GM19463 (cell line): ENCODE data around the gene CACNA2D1.
"Not testable (repeated sequence)": the region's sequence is repeated elsewhere in the genome, so short reads cannot be mapped to it uniquely, and the experiment has no call there.

ENCODE experiments used
- ATAC-seq: cut with Tn5 transposase; IDR thresholded peaks from one replicate; pipeline ENCODE4 v1.9.1; 2021; ENCODE audit warnings: mild to moderate bottlenecking, moderate library complexity; ENCODE audit not compliant: unreplicated experiment

CACNA2D1 gene

DNA sequence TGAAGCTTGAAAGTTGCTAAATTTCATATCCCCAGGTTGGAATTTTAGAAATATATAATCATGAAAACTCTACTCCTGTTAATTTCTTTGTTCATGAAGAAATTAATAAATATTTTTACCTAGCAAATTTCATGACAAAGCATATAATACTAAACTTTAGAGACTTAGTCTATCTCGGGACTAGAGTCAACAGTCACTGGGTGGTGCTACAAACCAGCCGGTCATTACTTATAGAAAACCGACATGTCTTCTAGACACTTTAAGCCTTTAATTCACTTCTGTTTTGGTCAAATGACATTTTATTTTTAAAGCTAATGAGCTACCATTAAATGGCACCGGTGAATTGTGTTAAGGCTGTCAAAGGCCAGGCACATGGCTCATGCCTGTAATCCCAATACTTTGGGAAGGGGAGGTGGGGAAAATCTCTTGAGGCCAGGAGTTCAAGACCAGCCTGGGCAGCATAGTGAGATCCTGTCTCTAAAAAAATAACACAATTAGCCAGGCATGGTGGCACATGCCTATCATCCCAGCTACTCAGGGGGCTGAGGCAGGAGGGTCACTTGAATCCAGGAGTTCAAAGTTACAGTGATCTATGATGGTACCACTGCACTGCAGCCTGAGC is 270.1 kb downstream of the CACNA2D1 start:
- ATAC-seq = no peak

DNA sequence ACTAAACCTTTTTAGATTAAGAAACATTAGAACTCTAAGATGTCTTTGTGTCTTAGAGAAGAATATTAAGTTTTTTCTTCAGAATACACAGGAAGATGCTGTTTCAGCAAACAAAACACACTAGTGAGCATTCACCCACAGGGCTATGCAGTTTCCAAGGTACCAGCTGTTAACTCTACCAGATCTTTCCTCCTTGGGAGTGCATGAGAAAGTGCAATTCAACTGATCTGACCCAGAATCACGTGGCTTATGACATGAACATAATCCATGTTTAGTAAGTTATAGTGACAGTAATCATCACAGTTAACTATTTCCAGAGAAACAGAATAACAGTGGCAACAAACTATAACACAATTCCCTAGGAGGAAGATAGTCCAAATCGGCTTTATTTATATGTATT is 270.7 kb downstream of the CACNA2D1 start:
- ATAC-seq = no peak

DNA sequence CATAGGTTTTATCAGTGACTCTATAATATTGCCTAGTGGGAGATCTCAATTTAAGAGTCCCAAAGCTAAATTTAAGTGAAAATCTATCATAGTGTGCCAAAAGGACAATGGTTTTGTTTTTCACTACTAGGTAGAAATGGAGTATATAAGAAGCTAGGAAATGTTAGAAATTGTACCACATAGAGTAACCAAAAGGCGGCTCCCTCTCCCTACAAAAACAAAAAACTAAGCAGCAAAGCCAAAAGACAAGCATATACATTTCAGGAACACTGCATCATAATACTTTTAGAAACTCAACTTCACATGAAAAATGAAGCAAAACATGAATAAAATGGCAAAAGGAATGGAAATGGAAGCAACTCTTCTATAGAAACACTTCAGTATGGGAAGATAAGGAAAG is 271.6 kb downstream of the CACNA2D1 start:
- ATAC-seq = no peak

DNA sequence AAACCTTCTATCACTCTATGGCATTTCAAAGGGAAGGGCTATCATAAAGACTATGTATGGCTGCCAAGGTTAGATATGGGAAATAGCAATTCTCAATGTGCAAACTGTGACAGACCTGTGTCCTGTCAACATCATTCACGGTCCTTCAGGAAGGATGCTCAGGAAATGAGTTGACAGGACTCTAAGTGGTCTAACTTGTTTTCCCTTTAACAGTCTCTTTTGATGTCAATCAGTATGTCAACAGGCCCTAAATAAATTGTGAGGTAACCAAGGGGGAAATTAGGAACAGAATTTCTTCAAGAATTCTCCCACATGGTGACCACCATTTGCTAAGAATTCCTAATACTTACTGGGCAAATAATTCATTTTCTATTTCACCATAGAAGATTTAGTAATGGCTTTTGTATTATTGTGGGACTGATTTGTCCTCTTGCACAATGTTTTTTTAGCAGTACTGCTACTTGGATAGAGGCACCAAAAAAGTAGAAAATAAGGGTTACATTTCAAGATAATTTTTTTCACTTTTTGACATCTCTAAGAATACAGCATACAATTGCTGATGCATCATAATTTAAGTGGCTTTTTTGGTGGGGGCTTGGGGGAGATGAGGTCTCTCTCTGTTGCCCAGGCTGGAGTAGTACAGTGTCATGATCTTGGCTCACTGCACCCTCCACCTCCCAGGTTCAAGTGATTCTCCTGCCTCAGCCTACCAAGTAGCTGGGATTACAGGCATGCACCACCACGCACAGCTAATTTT is 275.8 kb downstream of the CACNA2D1 start:
- ATAC-seq = no peak

DNA sequence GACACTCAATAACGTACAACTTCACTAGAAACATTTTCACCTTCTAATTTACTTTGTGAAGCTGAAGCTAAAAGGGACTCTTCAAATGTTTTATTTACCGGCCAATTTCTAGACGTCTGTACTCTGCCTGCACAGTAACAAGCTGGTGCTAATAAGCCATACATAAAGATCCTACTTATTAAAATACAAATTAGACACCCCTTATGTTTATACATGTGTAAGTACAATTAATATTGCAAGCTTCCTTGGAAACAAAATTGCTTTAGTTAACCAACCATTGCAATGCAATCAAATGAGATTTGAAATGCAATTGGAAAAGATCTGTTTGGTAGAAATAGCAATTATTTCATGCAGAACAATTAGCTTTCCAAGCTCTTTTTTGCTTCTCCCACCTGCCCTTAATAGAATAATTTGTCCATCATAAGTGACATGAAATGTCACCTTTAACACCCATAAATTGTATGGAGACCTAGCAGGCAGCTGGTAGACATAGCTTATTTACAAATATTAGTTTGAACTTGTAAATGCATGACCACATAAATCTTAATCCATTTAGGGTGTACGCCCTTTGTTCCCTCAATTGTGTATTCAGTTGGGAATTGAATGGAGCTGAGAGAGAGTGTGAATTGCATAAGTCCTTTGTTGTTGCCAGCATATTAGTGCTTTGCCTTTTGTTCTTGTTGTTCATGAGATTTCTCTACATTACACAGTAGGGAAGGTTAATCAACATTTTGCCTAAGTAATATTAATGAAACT is 277.1 kb downstream of the CACNA2D1 start:
- no peak for ATAC-seq

DNA sequence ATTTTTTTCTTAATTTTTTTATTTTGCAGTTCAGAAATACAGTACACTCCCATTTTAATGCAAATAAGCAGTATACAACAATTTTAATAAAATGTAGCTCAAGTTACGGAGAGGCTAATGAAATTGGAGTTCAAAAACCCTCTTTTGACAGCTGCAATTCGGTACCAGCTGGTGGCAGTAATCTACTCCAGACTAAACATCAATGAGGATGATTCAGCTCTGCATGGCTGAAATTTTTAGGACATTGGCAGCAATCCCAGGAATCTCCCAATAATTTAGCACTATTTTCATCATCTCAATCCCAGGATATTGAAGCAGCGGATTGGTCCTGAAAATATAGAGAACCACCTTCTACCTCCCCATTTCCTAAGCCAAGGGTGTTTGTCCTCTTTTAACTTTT is 278.8 kb downstream of the CACNA2D1 start:
- no peak for ATAC-seq

DNA sequence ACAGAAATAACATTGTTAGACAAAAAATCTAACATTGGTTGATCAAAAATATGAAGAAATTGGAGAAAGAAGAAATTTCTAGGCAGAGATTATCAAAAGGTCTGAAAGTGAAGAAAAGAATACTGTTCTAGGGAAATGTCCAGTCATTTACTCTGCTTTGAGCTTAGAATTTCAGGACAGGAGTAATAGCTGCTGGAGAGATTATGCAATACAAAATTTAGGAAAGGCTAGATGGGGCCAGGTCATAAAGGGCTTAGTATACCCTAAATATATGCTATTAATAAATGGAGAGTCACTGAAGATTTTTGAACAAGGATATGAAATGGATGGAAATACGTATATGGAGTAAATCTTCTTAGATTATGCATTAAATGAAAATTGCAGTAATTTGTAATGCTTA is 279.2 kb downstream of the CACNA2D1 start:
- ATAC-seq = no peak

DNA sequence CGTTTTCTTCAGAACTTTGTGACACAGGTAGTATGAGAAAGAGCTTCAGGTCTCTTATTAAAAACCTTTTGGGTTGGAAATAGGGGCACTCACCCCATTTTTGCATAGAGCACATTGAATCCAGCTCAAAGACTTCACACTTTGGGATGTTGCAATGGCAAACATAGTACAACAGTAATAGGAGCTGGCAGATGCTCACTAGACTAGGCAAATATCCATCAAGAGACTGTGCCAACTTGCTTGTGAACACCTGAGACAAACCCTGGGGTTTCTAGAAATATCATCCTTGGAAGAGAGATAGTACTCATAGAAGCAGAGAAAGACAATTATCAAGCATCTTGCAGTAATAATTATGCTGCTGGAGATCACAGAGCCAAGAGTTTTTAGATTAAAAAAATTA is 280.0 kb downstream of the CACNA2D1 start:
- ATAC-seq = no peak

DNA sequence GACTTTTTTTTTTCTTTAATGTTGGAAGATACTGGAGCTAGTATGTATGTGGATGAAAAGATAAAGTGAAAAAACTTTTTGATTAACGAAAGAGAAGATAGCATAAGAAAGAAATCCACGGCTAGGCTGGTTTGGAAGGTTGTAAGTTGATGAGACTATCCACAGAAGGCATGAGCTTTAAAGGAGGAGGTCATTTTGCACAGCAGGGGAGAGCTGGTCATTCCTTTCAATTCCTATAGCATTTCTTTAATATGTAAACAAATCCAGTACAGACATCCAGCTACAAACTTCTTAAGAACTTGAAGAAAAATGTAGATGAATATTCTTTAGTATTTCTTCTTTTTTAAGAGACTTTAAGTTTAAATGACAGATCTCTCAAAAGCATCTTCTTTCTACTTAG is 281.3 kb downstream of the CACNA2D1 start:
- ATAC-seq = no peak

DNA sequence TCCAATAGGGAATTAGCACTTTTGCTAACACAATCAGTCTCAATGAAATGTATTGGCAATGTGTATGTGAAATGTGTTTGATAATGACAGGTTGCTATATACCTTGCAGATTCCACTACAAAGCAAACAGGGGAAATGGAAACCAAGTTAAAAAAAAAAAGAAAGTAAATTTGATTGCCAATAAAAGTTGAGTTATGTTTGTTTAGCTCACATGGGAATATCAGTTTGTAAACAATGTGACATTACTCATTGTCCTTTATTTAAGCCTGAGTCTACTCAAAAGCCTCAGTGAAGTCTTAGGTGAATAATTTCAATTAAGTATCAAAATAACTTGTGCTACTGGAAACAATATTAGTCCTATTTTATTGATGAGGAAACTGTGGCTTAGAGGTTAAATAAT is 285.2 kb downstream of the CACNA2D1 start:
- ATAC-seq = no peak

DNA sequence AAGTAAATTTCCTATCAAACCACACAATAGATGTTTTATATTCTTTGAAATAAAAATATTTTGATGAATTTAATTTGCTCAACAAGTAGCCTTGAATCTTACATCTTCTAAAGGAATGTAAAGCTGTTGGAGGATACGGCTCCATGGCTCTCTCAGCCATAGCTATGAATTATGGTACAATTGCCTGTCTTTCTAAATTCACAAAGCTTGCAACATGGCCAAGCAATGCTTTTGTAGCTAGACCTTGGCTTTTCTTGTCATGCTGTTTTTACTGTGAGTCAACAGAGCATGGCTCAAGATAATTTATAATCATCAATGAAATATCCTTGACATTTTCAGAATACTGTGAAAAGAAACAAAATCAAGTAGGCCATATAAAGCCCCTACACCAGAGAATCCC is 286.7 kb downstream of the CACNA2D1 start:
- ATAC-seq = no peak

DNA sequence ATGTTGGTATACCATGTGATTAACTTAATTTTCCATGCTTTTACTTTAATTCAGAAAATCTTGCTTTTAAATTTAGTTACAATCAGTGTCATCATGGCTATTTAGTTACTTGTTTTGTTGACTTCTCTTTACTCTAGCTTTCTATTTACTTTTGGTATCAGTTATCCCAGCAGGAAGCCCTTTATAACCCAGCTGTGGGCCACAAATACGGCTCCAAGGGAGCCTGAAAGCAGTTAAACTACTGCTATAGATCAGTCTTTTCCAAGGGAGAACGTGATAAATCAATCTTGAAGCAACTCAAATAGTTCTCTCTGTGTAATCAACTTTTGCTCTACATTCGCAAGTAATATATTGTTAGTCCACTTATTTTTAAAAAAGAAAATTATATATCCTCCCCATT is 287.4 kb downstream of the CACNA2D1 start:
- no peak for ATAC-seq

DNA sequence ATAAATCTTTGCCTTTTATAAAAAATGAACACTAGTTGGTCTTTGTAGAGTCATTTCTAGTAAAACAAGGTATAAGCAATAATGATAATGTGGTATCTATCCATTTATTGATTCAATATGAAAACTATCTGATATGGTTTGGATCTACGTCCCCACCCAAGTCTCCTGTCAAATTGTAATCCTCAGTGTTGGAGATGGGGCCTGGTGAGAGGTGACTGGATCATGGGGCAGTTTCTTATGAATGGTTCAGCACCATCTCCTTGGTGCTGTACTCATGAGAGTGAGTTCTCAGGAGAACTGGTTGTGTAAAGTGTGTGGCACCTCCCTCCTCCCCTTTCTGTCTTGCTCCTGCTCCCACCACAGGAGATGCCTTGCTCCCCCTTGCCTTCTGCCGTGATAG is 288.8 kb downstream of the CACNA2D1 start:
- ATAC-seq = no peak

DNA sequence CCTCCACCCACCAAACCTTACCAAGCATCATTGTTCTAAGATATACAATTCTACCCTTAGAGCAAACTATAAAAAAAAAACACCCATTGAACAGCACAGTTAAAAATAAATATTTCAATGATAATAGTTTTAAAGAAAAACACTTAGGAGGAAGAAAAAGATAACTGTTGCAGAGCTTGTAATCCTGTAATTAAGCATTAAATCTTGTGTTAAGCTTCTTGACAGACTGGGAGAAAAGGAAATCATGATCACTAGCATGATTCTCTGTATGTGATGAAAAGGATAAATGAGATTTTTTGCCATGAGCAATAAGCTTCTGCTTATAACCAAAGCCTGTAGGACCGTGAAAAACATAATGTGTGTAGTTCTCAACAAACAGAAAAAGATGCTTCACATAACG is 289.8 kb downstream of the CACNA2D1 start:
- ATAC-seq = no peak

DNA sequence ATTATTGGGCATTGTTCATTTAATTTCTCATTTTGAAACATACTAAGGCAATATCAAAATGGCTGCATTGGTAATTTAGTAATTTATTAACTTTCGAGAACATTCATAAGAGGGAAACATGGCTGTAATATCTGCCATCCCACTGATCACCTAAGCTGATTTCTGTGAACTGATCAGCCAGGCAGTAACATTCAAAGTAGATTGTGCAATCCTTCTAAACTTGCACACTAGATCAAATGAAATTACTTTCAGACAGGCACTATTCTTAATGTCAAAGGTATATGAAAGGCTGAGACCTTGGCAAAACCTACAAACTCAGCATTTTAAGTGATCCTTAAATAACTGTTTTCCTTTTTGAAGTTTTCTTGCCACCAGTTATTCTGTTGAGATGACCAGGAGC is 290.7 kb downstream of the CACNA2D1 start:
- ATAC-seq = no peak

DNA sequence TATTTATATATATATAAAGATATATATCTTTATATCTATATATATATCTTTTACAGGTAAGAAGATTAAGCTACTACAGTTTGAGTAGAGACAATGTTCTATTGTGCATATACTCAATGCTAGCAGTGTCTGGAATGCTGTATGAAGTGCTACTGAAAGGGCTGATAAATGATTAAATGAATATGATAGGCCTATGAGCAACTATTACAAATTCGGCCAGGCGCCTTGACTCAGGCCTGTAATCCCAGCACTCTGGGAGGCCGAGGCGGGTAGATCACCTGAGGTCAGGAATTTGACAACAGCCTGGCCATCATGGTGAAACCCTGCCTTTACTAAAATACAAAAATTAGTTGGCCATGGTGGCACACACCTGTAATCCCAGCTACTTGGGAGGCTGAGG is 297.1 kb downstream of the CACNA2D1 start:
- no peak for ATAC-seq

DNA sequence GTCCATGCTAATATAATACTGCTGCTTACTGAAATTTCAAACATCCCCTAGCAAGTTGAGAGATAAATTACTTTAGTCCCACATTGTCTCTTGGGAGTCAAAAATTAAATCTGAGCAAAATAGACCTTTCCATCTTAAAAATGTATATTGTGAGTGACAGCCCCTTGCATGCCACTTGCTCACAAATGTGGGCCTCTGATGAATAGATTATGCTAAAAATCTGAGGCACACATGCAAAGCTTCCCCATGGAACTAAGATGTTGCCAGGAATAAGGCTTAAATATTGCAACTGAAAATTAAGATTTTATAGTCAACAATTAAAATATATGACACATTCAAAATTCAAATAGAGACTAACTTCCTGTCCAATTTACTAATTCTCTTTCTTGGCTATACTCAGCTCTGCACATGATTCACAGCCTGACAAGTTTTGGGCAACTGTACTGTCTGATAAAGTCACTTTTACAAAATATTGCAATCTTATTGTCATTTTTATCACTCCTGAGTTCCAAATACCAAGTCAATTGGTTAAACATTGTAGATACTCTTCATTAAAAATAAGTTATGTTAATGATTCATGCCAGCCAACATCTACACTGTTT is 301.2 kb downstream of the CACNA2D1 start:
- no peak for ATAC-seq

DNA sequence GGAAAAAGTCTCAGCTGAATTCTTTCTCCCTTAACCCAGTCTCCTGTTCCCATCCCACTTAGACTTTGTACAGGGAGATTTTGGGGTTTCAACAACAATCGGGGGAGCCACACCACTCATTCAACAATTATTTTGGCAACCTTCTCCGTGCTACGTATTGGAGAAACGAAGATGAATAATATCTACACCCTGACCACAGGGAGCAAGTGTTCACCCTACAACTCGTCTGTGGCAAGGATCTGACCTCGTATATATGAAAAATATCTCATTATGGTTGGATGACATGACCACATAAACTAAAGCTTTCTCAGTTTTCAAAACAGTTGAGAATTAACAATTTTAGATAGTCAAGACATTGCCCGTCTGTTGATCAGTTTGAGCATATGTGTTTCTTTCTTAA is 302.1 kb downstream of the CACNA2D1 start:
- no peak for ATAC-seq

DNA sequence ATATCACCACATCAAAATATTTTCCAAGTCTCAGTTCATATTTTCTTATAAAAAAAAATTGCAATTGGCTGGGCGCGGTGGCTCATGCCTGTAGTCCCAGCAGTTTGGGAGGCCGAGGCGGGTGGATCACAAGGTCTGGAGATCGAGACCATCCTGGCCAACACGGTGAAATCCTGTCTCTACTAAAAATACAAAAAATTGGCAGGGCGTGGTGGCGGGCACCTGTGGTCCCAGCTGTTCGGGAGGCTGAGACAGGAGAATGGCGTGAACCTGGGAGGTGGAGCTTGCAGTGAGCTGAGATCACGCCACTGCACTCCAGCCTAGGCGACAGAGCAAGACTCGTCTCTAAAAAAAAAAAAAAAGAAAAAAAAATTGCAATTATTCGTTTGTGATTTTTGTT is 303.0 kb downstream of the CACNA2D1 start:
- ATAC-seq = not testable (repeated sequence)

DNA sequence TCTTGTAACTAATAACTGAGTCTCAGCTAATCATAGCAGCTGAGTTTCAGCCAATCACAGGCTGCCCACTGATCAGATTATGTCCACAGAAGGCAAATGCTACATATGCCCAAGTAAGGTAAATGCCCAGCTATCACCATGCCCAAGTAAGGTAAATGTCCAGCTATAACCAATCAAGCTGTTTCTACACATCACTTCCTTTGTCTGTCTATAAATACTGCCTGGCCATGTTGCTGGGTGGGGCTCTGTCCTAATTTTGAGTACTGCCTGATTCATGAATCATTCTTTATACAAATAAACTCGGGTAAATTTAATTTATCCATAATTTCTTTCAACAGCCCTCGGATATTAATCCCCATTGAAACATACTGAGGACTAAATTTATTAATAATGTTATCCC is 312.4 kb downstream of the CACNA2D1 start:
- no peak for ATAC-seq

DNA sequence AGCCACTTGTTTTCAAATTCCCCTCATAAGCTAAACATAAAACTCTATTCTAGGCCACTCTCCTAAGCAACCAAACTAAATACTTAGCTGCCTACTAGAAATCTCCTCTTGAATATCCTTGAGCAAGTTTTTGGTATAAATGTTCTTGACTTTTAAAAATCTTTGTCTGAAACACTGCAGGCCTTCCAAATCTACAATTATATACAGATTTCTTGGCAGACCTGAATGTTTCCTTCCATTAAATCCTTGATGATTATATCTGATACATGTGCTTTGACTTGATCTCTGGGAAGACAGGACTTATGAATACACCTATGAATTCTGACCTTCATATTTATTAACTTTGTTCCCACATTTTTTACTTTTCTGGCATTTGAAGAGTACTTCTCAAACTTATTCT is 314.5 kb downstream of the CACNA2D1 start:
- ATAC-seq = no peak

DNA sequence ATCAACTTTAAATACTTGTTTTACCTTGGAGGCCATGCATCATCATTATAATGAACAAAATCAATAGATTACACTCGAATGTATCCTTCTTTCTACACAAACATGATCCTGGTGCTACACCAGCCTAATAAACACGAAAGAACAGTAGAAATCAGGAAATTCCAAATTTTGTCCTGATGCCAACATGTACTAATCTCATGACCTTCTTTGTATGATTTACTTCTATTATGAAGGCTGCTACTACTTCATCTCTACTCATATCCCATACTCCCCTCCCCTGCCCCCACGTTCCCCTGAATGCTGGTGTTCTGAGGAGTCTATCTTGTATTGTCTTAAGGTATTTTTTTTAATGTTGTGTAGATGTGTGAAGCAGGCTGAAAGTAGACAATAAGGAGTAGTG is 315.0 kb downstream of the CACNA2D1 start:
- no peak for ATAC-seq
